Mesenchymal stem cell (in vitro differentiated cells and primary cell): Measurements from ENCODE around the gene KIR3DL1. TPM values are rescaled to one million over a fixed set of nuclear protein-coding genes. Genes with fewer than 3 reads are reported as not detected.

ENCODE experiments used
- DNase-seq: peaks from one replicate; pipeline ENCODE4 v3.0.0-alpha.2; 2013
- H2AFZ ChIP-seq: one replicate; pipeline ENCODE4 v1.6.1; 2013; ENCODE audit warnings: low read depth, mild to moderate bottlenecking, control low read depth, inconsistent platforms, low read length, moderate library complexity
- H2AK5ac ChIP-seq: 2 replicates; pipeline ENCODE4 v1.6.1; 2013; ENCODE audit warnings: low read length, moderate library complexity, mild to moderate bottlenecking, inconsistent platforms; ENCODE audit not compliant: severe bottlenecking
- H2BK120ac ChIP-seq: one replicate; pipeline ENCODE4 v1.6.1; 2013; ENCODE audit warnings: low read depth, mild to moderate bottlenecking, inconsistent platforms, low read length, moderate library complexity
- H2BK12ac ChIP-seq, 2 experiments: one replicate each; pipeline ENCODE4 v1.6.1; 2013; ENCODE audit warnings: inconsistent platforms in 2 of 2, low read length in 2 of 2, mild to moderate bottlenecking in 2 of 2, moderate library complexity in 2 of 2, control low read depth in 1 of 2
- H2BK15ac ChIP-seq: one replicate; pipeline ENCODE4 v1.6.1; 2013; ENCODE audit warnings: mild to moderate bottlenecking, low read depth, inconsistent platforms; ENCODE audit not compliant: poor library complexity, severe bottlenecking
- H2BK5ac ChIP-seq: 2 replicates; pipeline ENCODE4 v1.6.1; 2013; ENCODE audit warnings: low read depth, mild to moderate bottlenecking, low read length, control low read depth, inconsistent platforms; ENCODE audit not compliant: poor library complexity, severe bottlenecking
- H3K14ac ChIP-seq, 2 experiments: one replicate each; pipeline ENCODE4 v1.6.1; 2013; ENCODE audit warnings: inconsistent platforms in 2 of 2, low read length in 2 of 2, control low read depth in 1 of 2, mild to moderate bottlenecking in 1 of 2, moderate library complexity in 1 of 2
- H3K18ac ChIP-seq, 2 experiments: one replicate each; pipeline ENCODE4 v1.6.1; 2013; ENCODE audit warnings: inconsistent platforms in 2 of 2, low read length in 2 of 2, control low read depth in 1 of 2, low read depth in 1 of 2, mild to moderate bottlenecking in 1 of 2
- H3K23ac ChIP-seq, 2 experiments: one replicate each; pipeline ENCODE4 v1.6.1; 2013; ENCODE audit warnings: inconsistent platforms in 2 of 2, low read length in 2 of 2, mild to moderate bottlenecking in 2 of 2, moderate library complexity in 2 of 2, control low read depth in 1 of 2
- H3K27ac ChIP-seq: 2 replicates; pipeline ENCODE4 v1.5.1; 2013; ENCODE audit warnings: mild to moderate bottlenecking, moderate library complexity, low read length, control low read depth, inconsistent platforms; ENCODE audit not compliant: poor library complexity, severe bottlenecking
- H3K27me3 ChIP-seq, 2 experiments: 2 replicates each; pipeline versions ENCODE4 v1.6.1 to v1.7.0; 2013; ENCODE audit warnings: low read length in 2 of 2, mild to moderate bottlenecking in 2 of 2, moderate library complexity in 2 of 2, control low read depth in 1 of 2, inconsistent platforms in 1 of 2; ENCODE audit not compliant: control insufficient read depth in 1 of 2, insufficient read depth in 1 of 2
- H3K36me3 ChIP-seq, 2 experiments: 2 replicates each; pipeline versions ENCODE4 v1.6.1 to v1.7.0; 2013; ENCODE audit warnings: low read length in 2 of 2, control low read depth in 1 of 2, inconsistent platforms in 1 of 2, low read depth in 1 of 2, mild to moderate bottlenecking in 1 of 2; ENCODE audit not compliant: insufficient read depth in 2 of 2, control insufficient read depth in 1 of 2
- H3K4ac ChIP-seq, 2 experiments: one replicate each; pipeline ENCODE4 v1.6.1; 2013; ENCODE audit warnings: inconsistent platforms in 2 of 2, low read length in 2 of 2, mild to moderate bottlenecking in 2 of 2, moderate library complexity in 2 of 2, control low read depth in 1 of 2, low read depth in 1 of 2
- H3K4me1 ChIP-seq: 2 replicates; pipeline ENCODE4 v1.6.1; 2013; ENCODE audit warnings: low read depth, low read length, control low read depth; ENCODE audit not compliant: control insufficient read depth, insufficient read depth
- H3K4me2 ChIP-seq: 2 replicates; pipeline ENCODE4 v1.6.1; 2013; ENCODE audit warnings: low read length, mild to moderate bottlenecking, inconsistent platforms; ENCODE audit not compliant: poor library complexity, severe bottlenecking
- H3K4me3 ChIP-seq, 2 experiments: 2 replicates each; pipeline versions ENCODE4 v1.5.1 to v1.7.0; 2013; ENCODE audit warnings: low read length in 2 of 2, mild to moderate bottlenecking in 2 of 2, control low read depth in 1 of 2, low read depth in 1 of 2; ENCODE audit not compliant: insufficient read depth in 1 of 2
- H3K79me1 ChIP-seq: replicated peaks from 2 replicates; pipeline ENCODE4 v1.6.1; 2013; ENCODE audit warnings: mild to moderate bottlenecking, control low read depth, low read length, inconsistent platforms; ENCODE audit not compliant: poor library complexity, severe bottlenecking
- H3K9ac ChIP-seq: 2 replicates; pipeline ENCODE4 v1.7.0; 2013; ENCODE audit warnings: mild to moderate bottlenecking, low read length, moderate library complexity
- H3K9me3 ChIP-seq: 2 replicates; pipeline ENCODE4 v1.7.0; 2013; ENCODE audit warnings: mild to moderate bottlenecking, low read length; ENCODE audit not compliant: control insufficient read depth
- H4K8ac ChIP-seq: one replicate; pipeline ENCODE4 v1.6.1; 2013; ENCODE audit warnings: inconsistent platforms, mild to moderate bottlenecking, low read length, moderate library complexity
- H4K91ac ChIP-seq: one replicate; pipeline ENCODE4 v1.6.1; 2013; ENCODE audit warnings: mild to moderate bottlenecking, low read length, inconsistent platforms
- WGBS: methylation state at CpG from one replicate; pipeline ENCODE4 v1.1.7; 2013; ENCODE audit warnings: mixed read lengths; 5-methylcytosine and 5-hydroxymethylcytosine counted together
- small RNA-seq: library from polyadenylated mRNA; stranded (forward); fragments of <200 nt; extraction: miRNeasy Mini kit (QIAGEN cat#:217004); gene quantifications from one replicate; pipeline ENCODE3, GENCODE V24; 2013; ENCODE audit warnings: low read depth

The KIR3DL1 gene

GRCh38 chr19:54877471-54877870 lies 61.2 kb downstream of the KIR3DL1 start:
- Histone ChIP-seq H3K23ac (no peak overlapping the region), H3K27ac (no peak overlapping the region), H4K8ac (no peak overlapping the region), H3K4me1 (no peaks in the 10 kb centered on the region), H2BK5ac (no peak overlapping the region), H3K4me3 (no peak overlapping the region), H2BK120ac (no peak overlapping the region), H3K9me3 (no peaks in the 10 kb centered on the region), H2BK12ac (no peak overlapping the region), H3K9ac (no peak overlapping the region), H3K4me2 (no peak overlapping the region), H2BK15ac (no peak overlapping the region), H3K79me1 (no peaks in the 10 kb centered on the region), H3K18ac (no peak overlapping the region), H4K91ac (no peak overlapping the region), H2AK5ac (no peak overlapping the region), H3K36me3 (no peaks in the 10 kb centered on the region), H2AFZ (no peak overlapping the region), H3K27me3 (no peaks in the 10 kb centered on the region), H3K4ac (no peak overlapping the region), H3K14ac (no peak overlapping the region)
- 36% methylated on average over 3 of the region's 3 CpGs for WGBS
- no peak for DNase-seq

Small RNA genes lying within 50 kb of the gene (small RNA-seq; reads per million reads assigned to genes)
- gene KIR3DP1: not detected
- not detected for gene RNU6-222P
